Lung (tissue), 12 donors: ENCODE measurements around the gene BIRC5. TPM values are rescaled to one million over a fixed set of nuclear protein-coding genes. Genes with fewer than 3 reads are reported as not detected.

ENCODE experiments used
- ATAC-seq: fragments of 200-7000 bp; cut with Tn5 transposase; one replicate; pipeline ENCODE4 v1.9.1; 2020; ENCODE audit warnings: moderate number of reproducible peaks; ENCODE audit not compliant: insufficient read depth, low FRiP score
- DNase-seq, 3 donors: peaks; one replicate each; pipeline ENCODE4 v3.0.0-alpha.2; 2013 to 2017
- H3K27ac ChIP-seq, 2 donors: one replicate each; pipeline ENCODE4 v1.5.1; 2013; ENCODE audit warnings: mild to moderate bottlenecking in 2 of 2, moderate library complexity in 2 of 2, control low read depth in 1 of 2, inconsistent platforms in 1 of 2, low read depth in 1 of 2, low read length in 1 of 2
- H3K27me3 ChIP-seq, 3 donors: one replicate each; pipeline ENCODE4 v1.5.1; 2013; ENCODE audit warnings: low read length in 2 of 3; ENCODE audit not compliant: control insufficient read depth in 3 of 3, insufficient read depth in 3 of 3
- H3K36me3 ChIP-seq, 4 donors: one replicate each; pipeline ENCODE4 v1.5.1; 2013; ENCODE audit warnings: low read length in 4 of 4, mild to moderate bottlenecking in 1 of 4, moderate library complexity in 1 of 4; ENCODE audit not compliant: control insufficient read depth in 4 of 4, insufficient read depth in 4 of 4
- H3K4me1 ChIP-seq, 5 donors: one replicate each; pipeline ENCODE4 v1.5.1; 2013; ENCODE audit warnings: low read length in 5 of 5, mild to moderate bottlenecking in 2 of 5, moderate library complexity in 1 of 5; ENCODE audit not compliant: control insufficient read depth in 5 of 5, insufficient read depth in 5 of 5
- H3K4me3 ChIP-seq: one replicate; pipeline ENCODE4 v1.5.1; 2013; ENCODE audit warnings: mild to moderate bottlenecking, control low read depth, moderate library complexity
- H3K9ac ChIP-seq, 2 donors: one replicate each; pipeline ENCODE4 v1.5.1; 2013; ENCODE audit warnings: low read length in 2 of 2, control low read depth in 1 of 2; ENCODE audit not compliant: insufficient read depth in 1 of 2
- H3K9me3 ChIP-seq, 4 donors: one replicate each; pipeline ENCODE4 v1.5.1; 2013; ENCODE audit warnings: low read length in 3 of 4, mild to moderate bottlenecking in 1 of 4, moderate library complexity in 1 of 4; ENCODE audit not compliant: control insufficient read depth in 4 of 4, insufficient read depth in 3 of 4
- CTCF ChIP-seq: IDR thresholded peaks from 2 replicates; pipeline ENCODE4 v1.5.1; 2012; ENCODE audit warnings: mild to moderate bottlenecking; ENCODE audit errors: control extremely low read depth, extremely low read depth
- WGBS, 2 donors: extraction: QIAGEN DNeasy Blood & Tissue Kit; methylation state at CpG; one replicate each; pipeline ENCODE4 v1.1.7; 2013; 5-methylcytosine and 5-hydroxymethylcytosine counted together
- polyA plus RNA-seq, 2 donors: library from polyadenylated mRNA; stranded (reverse); fragments of 200-250 nt; gene quantifications; one replicate each; pipeline ENCODE4 v1.2.1, GENCODE V29; 2013
- total RNA-seq, 2 donors: library from RNA; depleted of rRNA in 1 of 2; stranded (reverse); fragments of >200 nt in 1 of 2; gene quantifications; one replicate each; pipeline ENCODE4 v1.2.1, GENCODE V29; 2014 to 2021
- donor health status: control.
- donor health status: control.
- donor health status: Bipolar disorder and iron deficiency.
- donor health status: healthy.
- donor health status: DM: yes; HTN: yes; CAD: no.

The BIRC5 gene
- total and polyA plus RNA-seq, 4 donors = 1.1 to 11.2 (median 2.4) TPM

DNA sequence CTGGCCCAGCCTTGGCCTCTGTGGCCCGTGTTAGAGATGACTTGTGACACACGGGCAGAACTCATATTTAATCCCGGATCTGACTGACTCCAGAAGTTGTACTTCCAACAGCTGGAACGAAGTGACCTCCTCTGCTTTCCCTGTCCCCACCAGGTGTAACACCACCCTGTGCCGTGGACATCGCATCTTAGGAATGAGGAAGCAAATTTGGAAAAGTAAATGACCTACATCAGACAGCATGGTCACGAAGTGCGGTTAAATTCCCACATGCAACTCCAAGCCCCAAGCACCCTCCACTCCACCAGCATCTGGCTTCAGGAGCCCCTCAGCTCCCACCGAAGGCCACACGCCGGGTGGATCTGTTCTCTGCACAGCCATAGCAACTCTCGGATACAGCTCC, 30.1 kb upstream of the BIRC5 start:
- Histone ChIP-seq H3K27me3 (no peaks in the 10 kb centered on the region), H3K4me3 (no peak overlapping the region), H3K4me1 (peaks cover 0 to 45% (median 6%) of the 10 kb centered on the region in 5 donors), H3K27ac (no peak overlapping the region), H3K36me3 (no peaks in the 10 kb centered on the region), H3K9me3 (no peaks in the 10 kb centered on the region), H3K9ac (peak overlapping the region in 1 of 2 donors; percentile 3)
- no peak for TF ChIP-seq CTCF
- WGBS, 2 donors = 87 to 94% methylated on average over 12 of the region's 12 CpGs
- ATAC-seq = no peak
- DNase-seq = no peak

GRCh38 chr17:78184351-78184750, 29.7 kb upstream of the BIRC5 start:
- Histone ChIP-seq H3K27me3 (no peaks in the 10 kb centered on the region), H3K36me3 (no peaks in the 10 kb centered on the region), H3K9ac (no peak overlapping the region), H3K27ac (peak overlapping the region in 1 of 2 donors; percentile 7), H3K4me1 (peaks cover 0 to 45% (median 6%) of the 10 kb centered on the region in 5 donors), H3K9me3 (no peaks in the 10 kb centered on the region), H3K4me3 (no peak overlapping the region)
- ATAC-seq = no peak
- 65 to 78% methylated on average over 10 of the region's 10 CpGs for WGBS, 2 donors
- no peak for TF ChIP-seq CTCF
- DNase-seq = peak in 1 of 3 donors; percentile 37

DNA sequence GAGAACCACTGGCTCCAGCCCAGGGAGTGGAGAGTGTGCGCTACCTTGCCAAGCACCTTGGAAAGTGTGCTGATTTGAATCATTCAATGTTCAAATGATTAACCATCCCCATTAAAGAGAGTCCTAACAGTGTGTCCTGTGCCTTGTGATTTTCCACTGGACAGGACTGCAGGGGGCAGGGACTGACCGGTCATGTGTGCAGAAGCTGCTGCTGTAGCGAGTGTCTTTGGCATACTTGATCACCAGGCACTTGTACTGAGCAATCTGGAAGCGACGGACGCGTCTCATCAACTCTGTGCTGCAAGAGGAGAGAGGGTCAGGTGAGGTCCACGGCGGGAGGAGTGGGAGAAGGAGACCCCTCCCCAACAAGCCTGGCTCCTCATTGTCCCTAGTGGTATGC, 29.2 kb upstream of the BIRC5 start:
- TF ChIP-seq CTCF = no peak
- no peak overlapping the region for H3K4me3 ChIP-seq
- no peaks in the 10 kb centered on the region for H3K36me3 ChIP-seq
- 64 to 76% methylated on average over 9 of the region's 9 CpGs for WGBS, 2 donors
- H3K27me3 ChIP-seq = no peaks in the 10 kb centered on the region
- no peaks in the 10 kb centered on the region for H3K9me3 ChIP-seq
- DNase-seq (no peak), ATAC-seq (no peak)
- H3K9ac ChIP-seq = no peak overlapping the region
- H3K4me1 ChIP-seq = peaks cover 0 to 42% (median 6%) of the 10 kb centered on the region in 5 donors
- peak overlapping the region in 1 of 2 donors; percentile 7 for H3K27ac ChIP-seq
